Endothelial cell of hepatic sinusoid (primary cell): ENCODE results near the gene NLGN1.

ENCODE experiments used
- in situ Hi-C: cut with HindIII; loops from 2 replicates; pipeline ENCODE4 v1.10.0; 2017; ENCODE audit warnings: low sequenced_read_pairs

The NLGN1 gene

DNA sequence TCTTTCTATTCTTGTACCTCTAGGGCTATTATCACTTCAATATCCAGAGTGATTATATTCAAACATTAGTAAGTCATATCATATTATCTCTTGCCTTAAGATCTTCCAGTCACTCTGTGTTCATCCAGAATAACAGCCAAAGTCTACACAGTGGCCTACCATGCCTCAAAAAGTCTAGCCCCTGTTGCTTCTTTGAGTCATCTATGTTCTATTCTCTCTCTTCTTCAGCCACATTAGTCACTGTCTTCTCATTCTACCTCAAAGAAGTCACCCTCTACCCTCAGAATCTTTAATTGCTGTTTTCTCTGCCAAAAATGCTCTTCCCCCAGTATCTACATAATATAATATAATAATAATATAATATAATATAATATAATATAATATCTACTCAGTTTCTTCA, 356.0 kb downstream of the NLGN1 start:
- in situ Hi-C loops = no loop called here

DNA sequence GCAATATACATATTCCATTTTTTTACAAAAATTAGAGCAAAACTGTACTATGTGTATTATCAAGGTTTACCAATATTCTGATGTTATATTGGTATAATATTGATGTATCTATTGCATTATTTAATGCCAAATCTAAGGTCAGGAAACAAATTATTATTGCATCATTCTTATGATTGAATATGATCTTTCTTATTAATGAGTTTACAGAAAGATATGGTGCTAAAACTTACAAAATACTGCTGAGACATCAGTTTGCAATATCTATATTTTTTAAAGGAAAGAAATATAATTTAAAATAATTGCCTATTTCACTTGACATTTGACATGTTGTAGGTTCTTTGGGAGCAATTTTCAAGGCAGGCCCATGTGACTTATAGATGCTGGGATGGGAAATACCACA, 357.6 kb downstream of the NLGN1 start:
- in situ Hi-C loops = no loop called here

DNA sequence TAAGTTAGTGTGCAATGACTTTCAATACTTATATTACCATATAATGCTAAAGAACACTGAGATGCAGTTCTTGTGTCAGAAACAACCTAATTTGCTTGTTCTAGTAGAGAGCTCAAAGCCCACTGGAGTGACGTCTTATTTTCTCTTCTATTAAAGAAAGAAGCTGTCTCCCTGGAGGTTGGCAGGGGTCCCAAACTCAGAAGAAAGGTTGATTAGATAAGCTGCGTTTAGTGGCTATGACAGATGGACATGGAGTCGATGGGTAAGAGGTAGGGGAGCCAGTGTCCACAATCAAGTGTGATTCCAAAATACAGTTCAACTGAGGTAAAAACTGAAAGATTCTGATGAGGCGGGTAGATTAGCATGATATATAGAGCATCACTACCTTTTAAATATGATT, 363.6 kb downstream of the NLGN1 start:
- in situ Hi-C loops = no loop called here

DNA sequence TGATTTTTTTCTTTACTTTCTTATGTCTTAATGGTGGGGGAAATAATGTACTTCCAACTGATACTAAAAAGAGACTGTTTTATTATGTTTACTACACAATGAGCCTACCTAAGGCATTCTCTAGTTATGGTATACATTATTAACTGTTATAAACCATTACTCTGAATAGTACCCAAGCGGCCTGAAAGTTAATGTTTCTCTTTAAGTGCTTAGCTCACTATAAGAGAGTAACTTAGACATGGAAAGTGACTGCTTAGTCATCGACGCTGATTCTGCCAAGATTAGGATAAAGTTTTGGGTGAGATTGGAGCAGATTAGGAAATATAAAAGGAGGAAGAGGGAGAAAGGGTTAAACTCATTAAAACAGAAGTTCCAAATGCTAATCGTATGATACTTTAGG, 365.0 kb downstream of the NLGN1 start:
- in situ Hi-C loops = no loop called here

DNA sequence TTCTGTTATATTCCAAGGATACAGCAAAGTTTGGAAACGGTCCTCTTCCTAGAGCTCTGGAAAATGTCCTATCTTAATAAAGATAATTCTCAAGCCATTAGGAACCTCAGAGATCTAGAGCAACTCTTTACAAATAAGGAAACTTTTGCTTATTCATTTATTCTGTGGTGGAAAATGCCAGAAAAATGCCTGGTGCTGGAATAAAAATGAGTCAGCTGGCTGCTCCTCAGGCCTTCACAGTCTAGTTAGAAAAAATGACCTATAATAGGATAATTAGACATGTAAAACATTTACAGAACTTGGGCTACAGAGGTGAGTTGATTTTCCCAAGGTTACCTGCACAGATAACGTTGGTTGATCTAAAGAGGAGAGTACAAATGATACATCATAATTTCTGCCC, 372.5 kb downstream of the NLGN1 start:
- in situ Hi-C loops = no loop called here

DNA sequence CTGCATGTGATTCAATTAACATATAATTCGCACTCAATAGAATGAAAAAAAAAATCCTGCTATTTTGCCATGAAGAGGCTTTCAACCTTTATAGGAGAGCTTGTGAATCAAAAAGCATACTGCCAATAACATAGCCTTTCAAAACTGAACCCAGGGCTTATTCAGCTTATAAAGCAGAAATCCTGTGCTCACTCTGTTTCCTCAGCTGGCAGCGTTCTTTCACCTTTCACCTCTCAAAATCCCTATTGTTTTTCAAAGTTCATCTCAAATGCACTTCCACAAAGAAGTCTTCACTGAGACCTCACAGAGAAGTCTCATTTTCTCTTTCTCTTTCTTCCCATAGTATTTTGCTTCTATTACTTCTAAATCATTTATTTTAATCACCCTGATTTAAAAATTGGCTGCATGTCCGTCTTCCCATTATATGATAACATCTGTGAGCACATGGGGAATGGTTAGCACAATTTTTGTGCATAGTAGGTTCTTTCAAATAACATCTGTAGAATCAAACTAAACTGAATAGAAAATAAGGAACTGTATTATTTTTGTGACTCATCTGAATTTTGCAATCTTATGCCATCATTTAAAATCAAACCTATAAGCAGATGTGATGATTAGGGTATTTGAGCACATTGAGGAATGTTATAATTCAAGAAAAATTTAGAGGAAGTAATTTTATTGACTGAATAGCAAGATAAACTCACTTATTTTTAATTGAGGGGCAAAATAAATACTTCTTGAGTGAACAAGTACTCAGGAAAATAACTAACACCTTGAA, 373.4 kb downstream of the NLGN1 start:
- in situ Hi-C loops = no loop called here

DNA sequence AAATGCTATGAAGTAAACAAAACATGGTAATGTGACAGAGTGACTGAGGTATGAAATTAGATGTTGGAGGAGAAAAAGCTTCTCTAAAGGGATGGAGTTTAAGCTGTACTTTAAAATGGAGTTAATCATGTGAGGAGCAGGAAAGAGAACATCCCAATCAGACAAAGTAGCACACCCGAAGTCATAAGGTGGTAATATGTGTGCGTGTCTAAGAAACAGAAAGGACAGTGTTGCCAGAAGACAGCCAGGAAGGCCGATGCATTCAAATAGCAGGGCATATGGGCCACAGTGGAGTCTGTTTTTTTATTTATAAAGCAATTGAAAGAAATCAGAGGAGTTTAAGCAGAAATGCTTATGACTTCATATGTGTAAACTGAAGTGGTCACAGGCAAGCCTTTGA, 376.3 kb downstream of the NLGN1 start:
- in situ Hi-C loops = no loop called here

DNA sequence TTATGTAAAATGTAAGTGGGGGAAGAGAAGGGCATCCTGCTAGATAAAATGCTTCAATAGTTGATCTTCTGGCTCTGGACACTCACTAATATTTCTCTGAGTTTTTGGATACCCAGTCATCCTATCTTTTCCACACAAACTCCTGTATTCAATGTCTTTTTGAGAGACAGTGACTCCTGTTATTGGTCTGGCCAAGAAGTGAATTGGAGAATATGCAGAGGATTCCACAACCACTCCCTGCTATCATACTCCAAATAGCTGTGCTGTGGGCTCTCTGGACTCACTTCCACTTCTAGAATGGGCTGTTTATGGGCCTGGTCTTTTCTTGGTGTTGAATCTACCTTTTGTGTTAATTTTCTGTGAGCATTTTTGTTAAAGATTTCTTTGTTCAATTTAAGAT, 376.8 kb downstream of the NLGN1 start:
- in situ Hi-C loops = no loop called here

DNA sequence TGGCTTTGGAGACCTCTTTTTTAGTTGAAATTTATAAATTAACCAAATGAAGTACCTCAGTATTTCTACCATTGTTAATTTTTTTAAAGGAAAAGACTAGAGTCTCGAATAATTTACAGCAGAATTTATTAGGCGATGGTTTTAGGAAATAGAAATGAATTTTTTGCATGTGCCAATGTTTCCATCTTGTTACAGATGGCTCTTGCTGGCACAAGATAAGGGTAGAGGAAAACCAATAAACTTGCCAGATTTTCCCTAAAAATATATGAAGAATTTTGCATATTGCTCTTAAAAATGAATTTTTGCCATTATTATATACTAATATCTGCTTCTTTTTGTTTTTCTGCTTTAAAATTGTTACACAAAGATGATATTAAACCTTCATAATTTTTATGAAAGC, 380.7 kb downstream of the NLGN1 start:
- in situ Hi-C loops = no loop called here

DNA sequence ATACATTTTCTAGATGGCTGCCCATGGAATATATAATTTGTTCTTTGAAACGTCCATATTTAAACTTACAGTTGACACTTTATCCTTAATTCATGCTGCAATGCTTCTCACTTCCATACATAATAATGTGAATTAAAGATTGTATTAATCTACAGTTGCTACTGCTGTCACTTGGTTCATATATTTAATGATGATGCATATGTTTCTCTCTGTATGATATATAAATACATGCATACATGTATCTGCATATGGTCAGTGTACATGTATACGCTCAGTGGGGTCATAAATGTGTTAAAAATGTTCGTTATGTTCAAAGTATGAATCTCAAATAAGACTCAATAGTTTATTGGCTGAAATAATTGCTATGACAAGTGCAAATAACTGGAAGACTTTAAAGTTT, 382.5 kb downstream of the NLGN1 start:
- in situ Hi-C loops = no loop called here

DNA sequence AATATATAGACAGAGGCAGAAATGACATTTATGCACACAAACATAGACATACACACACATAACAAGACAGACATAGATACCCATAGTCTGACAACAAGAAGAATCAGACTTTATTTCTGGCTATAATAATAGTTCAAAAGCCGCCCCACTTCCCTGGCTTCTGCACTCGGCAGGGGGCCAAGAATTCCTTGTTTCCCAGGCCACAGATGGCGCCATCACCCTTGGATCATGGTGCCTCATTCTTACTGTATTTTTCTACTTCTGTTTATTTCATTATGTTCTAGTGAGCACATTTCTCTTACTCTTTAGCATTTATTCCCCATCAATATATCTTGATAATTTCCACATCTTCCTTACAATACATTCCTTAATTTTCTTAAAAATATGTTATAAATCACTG, 387.5 kb downstream of the NLGN1 start:
- in situ Hi-C loops = no loop called here

DNA sequence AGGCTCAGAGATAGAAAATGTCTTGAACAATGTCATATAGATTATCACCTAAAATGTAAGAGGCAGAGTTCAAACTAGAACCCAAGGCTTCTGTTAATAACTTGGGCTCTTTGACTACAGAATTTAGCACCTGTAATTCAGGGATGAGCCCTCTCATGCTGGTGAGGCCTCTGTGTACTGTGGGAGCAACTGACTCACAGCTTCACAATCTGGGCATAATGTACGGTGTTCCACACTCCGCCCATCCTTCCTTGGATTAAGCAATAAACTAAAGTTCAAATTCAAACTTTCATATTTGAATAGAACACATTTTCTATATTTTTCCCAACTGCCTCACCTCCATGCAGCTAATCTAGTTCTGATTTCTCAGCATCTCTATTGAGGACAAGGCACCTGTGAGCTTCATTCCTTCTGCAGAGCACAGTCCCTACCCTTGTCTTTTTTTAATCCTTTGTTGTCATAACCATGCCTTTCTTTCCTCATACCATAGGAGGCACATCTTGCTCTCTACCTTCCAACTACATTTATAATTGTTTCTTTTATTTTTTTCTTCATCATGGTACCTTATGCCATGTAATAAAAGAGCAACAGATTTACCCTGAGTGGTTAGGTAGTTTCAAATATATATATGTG, 392.1 kb downstream of the NLGN1 start:
- in situ Hi-C loops = no loop called here

DNA sequence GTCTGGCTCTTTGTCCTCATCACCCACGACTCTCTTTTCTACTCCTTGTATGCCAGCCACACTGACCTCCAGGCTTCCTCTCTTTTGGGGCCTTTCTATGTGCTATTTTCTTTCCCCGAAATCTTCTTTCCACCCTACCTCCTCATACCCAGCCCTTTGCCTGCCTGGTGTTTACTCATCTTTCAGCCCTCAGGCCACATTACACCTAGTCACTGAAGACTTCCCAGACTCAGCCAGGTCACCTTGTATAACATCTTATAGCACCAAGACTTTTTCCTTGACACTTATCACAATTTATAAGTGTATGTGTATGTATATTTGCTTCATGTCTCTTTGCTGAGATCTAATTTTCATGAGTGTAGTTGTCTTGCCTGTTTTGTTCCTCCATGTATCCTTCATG, 396.4 kb downstream of the NLGN1 start:
- in situ Hi-C loops = no loop called here

DNA sequence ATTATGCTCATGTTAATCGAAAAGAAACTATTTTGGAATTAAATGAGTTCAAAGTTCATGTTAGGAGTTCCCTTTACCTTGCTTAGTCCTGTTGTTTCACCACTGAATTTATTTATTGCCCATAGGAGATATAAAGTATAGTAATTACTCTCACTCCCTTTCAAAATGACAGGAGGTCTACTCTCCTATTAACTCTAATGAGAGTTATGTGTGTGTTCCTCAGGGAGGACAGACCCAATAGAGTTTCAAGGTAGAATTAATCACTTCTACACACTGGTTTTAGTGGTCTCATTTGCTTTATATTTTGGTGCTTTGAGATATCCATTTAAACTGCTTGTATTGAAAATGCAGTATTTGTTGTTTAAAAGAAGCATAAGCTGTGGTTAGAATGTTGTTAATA, 398.9 kb downstream of the NLGN1 start:
- in situ Hi-C loops = no loop called here

DNA sequence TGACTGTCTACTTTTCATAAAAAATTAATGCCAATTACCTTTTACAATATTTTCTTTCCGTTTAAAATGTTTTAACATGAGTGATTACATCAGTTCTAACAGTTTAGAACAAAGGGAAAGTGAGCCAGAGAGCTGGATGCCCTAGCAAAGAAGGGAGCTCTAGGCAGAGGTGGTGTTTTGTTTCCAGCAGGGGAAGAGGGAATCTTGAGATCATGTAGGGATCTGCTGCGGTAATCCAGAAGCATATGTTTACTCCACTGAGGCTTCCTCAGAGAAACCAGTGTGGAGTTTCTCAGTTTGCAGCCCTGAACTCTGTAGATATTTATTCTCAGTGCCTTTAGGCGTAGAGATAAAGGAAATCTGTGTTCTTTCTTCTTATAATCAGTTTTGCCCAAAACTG, 399.3 kb downstream of the NLGN1 start:
- in situ Hi-C loops = no loop called here

DNA sequence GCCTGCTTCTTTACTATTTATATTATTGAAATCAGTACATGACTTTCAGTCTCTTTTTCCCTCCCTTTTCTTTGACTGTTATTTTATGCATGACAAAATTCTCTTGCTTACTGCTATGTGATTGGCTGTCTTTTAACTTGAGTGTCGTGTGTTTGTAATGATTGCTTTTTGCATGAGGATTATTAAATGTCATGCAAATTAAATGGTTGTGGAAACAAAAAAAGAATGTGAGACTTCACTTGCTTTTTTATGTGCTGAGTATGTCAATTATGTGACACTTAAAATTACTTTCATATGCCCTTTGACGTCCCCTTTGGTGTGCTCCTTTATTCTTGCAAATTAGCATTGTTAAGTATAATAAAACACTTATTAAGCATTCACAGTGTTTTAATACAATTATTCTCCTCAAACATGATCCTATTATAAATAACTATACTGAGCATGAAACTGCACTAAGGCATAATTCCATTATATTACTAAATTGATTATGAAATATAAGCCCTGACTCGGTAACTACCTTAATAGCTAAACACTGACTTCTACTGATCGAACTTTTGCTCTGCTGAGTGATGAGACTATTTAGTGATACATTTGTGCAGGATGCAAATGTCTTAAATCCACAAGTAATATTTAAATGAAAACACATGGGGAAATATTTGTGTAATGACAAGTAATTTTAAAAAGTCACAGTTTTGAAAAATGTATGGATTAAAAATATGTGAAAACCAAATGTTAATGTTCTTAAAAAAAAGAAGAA, 401.7 kb downstream of the NLGN1 start:
- in situ Hi-C loops = no loop called here

DNA sequence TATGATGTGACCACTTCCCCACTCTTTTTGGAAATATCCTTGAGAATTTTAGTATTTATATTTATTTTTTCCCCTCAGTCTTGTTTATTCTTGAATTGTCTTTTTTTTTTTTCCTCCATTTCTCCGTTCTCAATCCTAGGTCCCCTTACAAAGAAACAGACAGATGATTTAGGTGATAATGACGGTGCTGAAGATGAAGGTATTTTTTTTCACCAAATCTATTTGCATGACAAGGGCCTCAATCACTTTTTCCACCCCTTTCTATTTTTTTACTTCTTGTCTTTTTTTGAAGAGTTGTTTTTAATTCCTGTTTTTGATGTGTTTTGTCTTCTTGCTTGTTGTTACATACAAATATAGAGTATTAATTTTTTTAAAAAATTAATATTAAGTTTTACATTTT, 402.6 kb downstream of the NLGN1 start:
- in situ Hi-C loops = no loop called here

DNA sequence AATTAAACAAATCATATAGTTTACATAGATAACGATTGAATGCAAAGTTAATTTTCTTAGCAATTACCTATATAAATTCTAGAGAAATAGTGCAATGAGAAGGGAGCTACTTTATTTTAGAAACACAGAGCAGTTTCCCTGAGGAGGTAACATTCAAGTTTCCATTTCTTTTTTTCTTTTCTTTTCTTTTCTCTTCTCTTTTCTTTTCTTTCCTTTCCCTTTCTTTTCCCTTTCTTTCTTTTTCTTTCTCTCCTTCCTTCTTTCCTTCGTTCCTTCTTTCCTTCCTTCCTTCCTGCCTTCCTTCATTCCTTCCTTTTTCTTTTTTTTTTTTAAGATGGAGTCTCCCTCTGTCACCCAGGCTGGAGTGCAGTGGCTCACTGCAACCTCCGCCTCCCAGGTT, 417.3 kb downstream of the NLGN1 start:
- in situ Hi-C loops = no loop called here

DNA sequence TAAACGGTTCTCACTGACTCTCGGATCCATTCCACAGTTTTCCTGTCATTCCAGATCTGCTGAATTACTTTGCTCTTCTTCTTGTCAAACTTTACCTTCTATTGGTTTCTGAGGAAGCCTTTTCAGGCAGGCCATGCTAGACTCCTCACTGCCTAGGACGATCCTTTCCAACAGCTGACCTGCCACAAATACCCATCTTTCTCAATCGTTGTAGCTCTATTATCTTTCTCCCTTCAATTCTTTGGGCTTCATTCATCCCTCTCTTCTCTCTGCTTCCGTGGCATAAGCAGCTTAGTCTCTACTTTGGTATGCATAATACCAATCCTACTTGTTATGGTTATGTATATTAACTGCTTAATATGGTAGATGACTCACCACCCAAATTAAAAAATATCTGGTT, 421.8 kb downstream of the NLGN1 start:
- in situ Hi-C loops = no loop called here

DNA sequence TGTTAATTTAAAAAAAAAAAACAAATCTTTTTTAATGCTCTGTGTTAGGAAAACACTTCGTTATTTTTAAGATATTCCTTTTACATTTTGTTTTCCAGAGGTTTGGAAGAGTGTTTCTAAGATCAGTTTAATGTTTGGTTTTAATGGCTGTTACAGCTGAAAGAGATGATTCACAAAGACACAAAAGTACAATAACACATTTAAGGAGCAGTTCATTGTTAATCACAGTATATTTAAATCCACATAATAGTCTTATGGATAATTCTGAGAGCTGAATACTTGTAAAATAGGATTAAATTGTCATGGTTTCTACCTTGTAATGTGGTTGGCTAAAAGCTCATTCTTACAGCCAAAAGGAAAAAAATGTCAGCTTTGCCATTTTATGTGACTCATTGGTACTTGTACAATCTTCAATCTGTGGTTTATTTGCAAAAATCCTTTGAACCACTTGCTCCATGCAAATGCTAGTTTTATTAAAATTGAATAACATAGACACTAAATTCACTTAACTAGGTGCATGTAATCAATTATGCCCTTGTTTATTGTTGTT, 426.4 kb downstream of the NLGN1 start:
- in situ Hi-C loops = no loop called here

DNA sequence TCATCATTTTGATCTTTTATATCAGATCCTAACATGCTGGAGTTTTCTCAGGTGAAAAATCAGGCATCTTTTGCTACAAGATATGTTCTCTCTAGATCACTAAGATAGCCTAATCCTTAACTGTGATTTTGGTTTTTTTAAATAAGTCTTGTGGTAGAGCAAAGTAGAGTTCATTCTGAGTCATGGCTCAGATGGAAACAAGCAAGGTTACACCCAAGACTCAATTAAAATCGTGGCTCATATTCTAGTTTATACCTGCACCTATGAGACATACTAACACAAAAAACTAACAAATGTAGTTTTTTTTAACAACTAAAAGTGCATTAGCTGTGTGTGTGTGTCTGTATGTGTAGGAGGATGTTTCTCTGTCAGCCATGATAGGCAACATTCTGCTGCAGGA, 428.2 kb downstream of the NLGN1 start:
- in situ Hi-C loops = no loop called here

DNA sequence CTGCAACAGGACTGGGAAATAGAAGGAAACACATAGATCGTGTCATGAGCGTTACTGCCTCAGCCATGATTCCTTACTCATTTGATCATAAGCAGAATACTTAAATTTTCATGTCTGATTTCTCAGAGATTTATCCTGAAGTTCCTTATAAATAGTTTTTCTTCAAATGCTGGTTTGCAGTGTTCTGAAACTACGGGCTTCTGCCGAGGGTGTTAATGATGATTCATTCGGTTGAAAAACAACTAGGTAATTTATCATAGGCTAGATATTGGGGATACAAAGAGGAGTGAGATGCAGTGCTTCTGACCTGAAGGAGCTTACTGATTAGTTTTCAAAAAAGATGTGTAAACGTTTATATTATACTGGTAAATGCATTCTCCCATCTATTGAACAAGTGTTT, 428.9 kb downstream of the NLGN1 start:
- in situ Hi-C loops = no loop called here
